HEK293 (cell line): ENCODE data around the gene DDX10.

ENCODE experiments used
- CTCF ChIA-PET: fragments of 350-600 bp; formaldehyde crosslinking; extraction: SDS; loops from one replicate; lab custom pipeline; 2021; ENCODE audit warnings: antibody characterized with exemption; lab: Yijun Ruan, JAX
- POLR2A ChIA-PET: fragments of 300-600 bp; formaldehyde crosslinking; extraction: SDS; loops from one replicate; lab custom pipeline; 2020; ENCODE audit warnings: antibody characterized with exemption, inconsistent platforms; lab: Yijun Ruan, JAX
- H3K27ac ChIP-seq: fragments of 200-500 bp; sonication (Bioruptor generic); 2 replicates; pipeline ENCODE4 v1.5.1; 2014; ENCODE audit warnings: low read depth, low read length, control low read depth, inconsistent platforms; ENCODE audit errors: extremely low read depth
- H3K36me3 ChIP-seq, 2 experiments: fragments of 200-500 bp in 1 of 2; sonication (Bioruptor generic) in 1 of 2; 1 replicate in 1 of 2; 2 replicates in 1 of 2; pipeline ENCODE4 v1.5.1; 2014 to 2017; ENCODE audit warnings: inconsistent platforms in 2 of 2, low read length in 2 of 2; ENCODE audit not compliant: control insufficient read depth in 2 of 2, insufficient read depth in 1 of 2
- H3K4me1 ChIP-seq: fragments of 200-500 bp; sonication (Bioruptor generic); 2 replicates; pipeline ENCODE4 v1.5.1; 2014; ENCODE audit warnings: mild to moderate bottlenecking, low read length, inconsistent platforms; ENCODE audit not compliant: control insufficient read depth, insufficient read depth
- H3K4me3 ChIP-seq: 2 replicates; pipeline ENCODE4 v1.5.1; 2011; ENCODE audit warnings: low read depth, mild to moderate bottlenecking, control low read depth, low read length, moderate library complexity
- H3K9me3 ChIP-seq: fragments of 200-500 bp; sonication (Bioruptor generic); 2 replicates; pipeline ENCODE4 v1.5.1; 2014; ENCODE audit warnings: low read depth, low read length, inconsistent platforms; ENCODE audit not compliant: control insufficient read depth, insufficient read depth
- KLF7 ChIP-seq: fragments of 450-650 bp; formaldehyde crosslinking; IDR thresholded peaks from 2 replicates; pipeline ENCODE4 v1.5.1; 2016; ENCODE audit warnings: missing biosample characterization, missing genetic modification characterization, borderline replicate concordance
- PATZ1 ChIP-seq: fragments of 450-650 bp; formaldehyde crosslinking; IDR thresholded peaks from 2 replicates; pipeline ENCODE4 v1.5.1; 2016; ENCODE audit warnings: missing biosample characterization, missing genetic modification characterization
- YY2 ChIP-seq: fragments of 450-650 bp; formaldehyde crosslinking; IDR thresholded peaks from 2 replicates; pipeline ENCODE4 v1.5.1; 2016; ENCODE audit warnings: missing biosample characterization, missing genetic modification characterization
- ZFP3 ChIP-seq: fragments of 450-650 bp; formaldehyde crosslinking; IDR thresholded peaks from 2 replicates; pipeline ENCODE4 v1.5.1; 2016; ENCODE audit warnings: low read depth, missing biosample characterization, missing genetic modification characterization
- ZNF121 ChIP-seq: fragments of 450-650 bp; formaldehyde crosslinking; IDR thresholded peaks from 2 replicates; pipeline ENCODE4 v1.5.1; 2016; ENCODE audit warnings: missing biosample characterization, missing genetic modification characterization
- ZNF214 ChIP-seq: fragments of 450-650 bp; formaldehyde crosslinking; IDR thresholded peaks from 2 replicates; pipeline ENCODE4 v1.5.1; 2017; ENCODE audit warnings: missing biosample characterization, mild to moderate bottlenecking, missing genetic modification characterization, borderline replicate concordance
- ZNF221 ChIP-seq: fragments of 450-650 bp; formaldehyde crosslinking; IDR thresholded peaks from 2 replicates; pipeline ENCODE4 v1.5.1; 2017; ENCODE audit warnings: missing biosample characterization, missing genetic modification characterization, borderline replicate concordance
- ZNF274 ChIP-seq, 2 experiments: fragments of 200-500 bp in 1 of 2; fragments of 450-650 bp in 1 of 2; sonication (Bioruptor generic) in 1 of 2; formaldehyde crosslinking in 1 of 2; IDR thresholded peaks; 2 replicates each; pipeline versions ENCODE4 v1.5.1 to v1.6.1; 2014 to 2016; ENCODE audit warnings: borderline replicate concordance in 1 of 2, inconsistent platforms in 1 of 2, low read length in 1 of 2, missing biosample characterization in 1 of 2, missing genetic modification characterization in 1 of 2
- ZNF488 ChIP-seq: fragments of 450-650 bp; formaldehyde crosslinking; IDR thresholded peaks from 2 replicates; pipeline ENCODE4 v1.5.1; 2016; ENCODE audit warnings: missing biosample characterization, missing genetic modification characterization
- ZNF548 ChIP-seq: fragments of 450-650 bp; formaldehyde crosslinking; IDR thresholded peaks from 2 replicates; pipeline ENCODE4 v1.5.1; 2016; ENCODE audit warnings: missing biosample characterization, missing genetic modification characterization
- ZNF629 ChIP-seq: fragments of 450-650 bp; formaldehyde crosslinking; IDR thresholded peaks from 2 replicates; pipeline ENCODE4 v1.5.1; 2017; ENCODE audit warnings: missing biosample characterization, missing genetic modification characterization
- ZNF677 ChIP-seq: fragments of 450-650 bp; IDR thresholded peaks from 2 replicates; pipeline ENCODE4 v1.5.0; 2018; ENCODE audit warnings: missing biosample characterization, mild to moderate bottlenecking, missing genetic modification characterization, moderate library complexity
- ZNF692 ChIP-seq: fragments of 450-650 bp; formaldehyde crosslinking; IDR thresholded peaks from 2 replicates; pipeline ENCODE4 v1.5.1; 2016; ENCODE audit warnings: missing biosample characterization, missing genetic modification characterization
- ZNF791 ChIP-seq: fragments of 450-650 bp; formaldehyde crosslinking; IDR thresholded peaks from 2 replicates; pipeline ENCODE4 v1.5.1; 2016; ENCODE audit warnings: missing biosample characterization, missing genetic modification characterization
- TF ChIP-seq, protein P1 (sequence below): fragments of 450-650 bp; formaldehyde crosslinking; IDR thresholded peaks from 2 replicates; pipeline ENCODE4 v1.5.1; 2016; ENCODE audit warnings: missing biosample characterization, missing genetic modification characterization
- TF ChIP-seq, protein P2 (sequence below): fragments of 450-650 bp; formaldehyde crosslinking; IDR thresholded peaks from 2 replicates; pipeline ENCODE4 v1.5.1; 2017; ENCODE audit warnings: missing biosample characterization, missing genetic modification characterization
- TF ChIP-seq, protein P3 (sequence below): fragments of 450-650 bp; IDR thresholded peaks from 2 replicates; pipeline ENCODE4 v1.5.1; 2018; ENCODE audit warnings: missing biosample characterization, missing genetic modification characterization
- TF ChIP-seq, protein P4 (sequence below): fragments of 450-650 bp; formaldehyde crosslinking; IDR thresholded peaks from 2 replicates; pipeline ENCODE4 v1.5.1; 2017; ENCODE audit warnings: missing biosample characterization, missing genetic modification characterization
- TF ChIP-seq, protein P5 (sequence below): fragments of 450-650 bp; formaldehyde crosslinking; IDR thresholded peaks from 2 replicates; pipeline ENCODE4 v1.5.1; 2016; ENCODE audit warnings: missing biosample characterization, missing genetic modification characterization, low read depth

DDX10 gene

DNA sequence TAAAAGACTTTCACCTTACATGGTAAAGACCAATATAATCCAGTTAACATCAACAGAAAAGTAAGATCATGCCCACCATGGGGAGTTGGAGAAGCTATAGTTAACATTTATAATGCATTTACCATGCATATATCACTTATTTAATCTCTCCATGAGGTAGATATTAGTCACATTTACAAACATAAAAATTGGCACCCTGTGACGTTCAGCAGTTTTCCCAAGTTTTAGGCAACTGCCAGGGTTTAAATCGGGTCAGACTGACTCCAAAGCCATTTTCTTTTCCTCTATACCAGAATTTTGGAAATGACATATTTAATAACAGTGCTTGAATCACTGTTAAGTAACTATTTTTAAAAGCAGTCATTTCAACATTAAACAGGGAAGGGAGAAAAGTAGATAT lies 266.3 kb downstream of the DDX10 start:
- H3K4me1 ChIP-seq = no peaks in the 10 kb centered on the region
- H3K9me3 ChIP-seq = no peaks in the 10 kb centered on the region
- TF ChIP-seq PATZ1 (tag by site-specific recombination) (no peak), ZNF791 (tag by site-specific recombination) (no peak), ZNF677 (no peak), KLF7 (tag by site-specific recombination) (no peak), ZNF221 (no peak), ZNF488 (tag by site-specific recombination) (no peak), ZNF214 (no peak), ZNF121 (no peak), ZNF692 (tag by site-specific recombination) (no peak)
- TF ChIP-seq, protein P1, sequence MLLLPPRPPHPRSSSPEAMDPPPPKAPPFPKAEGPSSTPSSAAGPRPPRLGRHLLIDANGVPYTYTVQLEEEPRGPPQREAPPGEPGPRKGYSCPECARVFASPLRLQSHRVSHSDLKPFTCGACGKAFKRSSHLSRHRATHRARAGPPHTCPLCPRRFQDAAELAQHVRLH = no peak
- ChIA-PET CTCF (interaction anchor here (0.6 kb wide), 1 partner anchor 11 kb away, joined by 3 read pairs; no protein-coding TSS in a partner anchor), POLR2A (no interaction called here)
- H3K36me3 ChIP-seq = no peaks in the 10 kb centered on the region
- no peak overlapping the region for H3K27ac ChIP-seq
- no peak overlapping the region for H3K4me3 ChIP-seq

DNA sequence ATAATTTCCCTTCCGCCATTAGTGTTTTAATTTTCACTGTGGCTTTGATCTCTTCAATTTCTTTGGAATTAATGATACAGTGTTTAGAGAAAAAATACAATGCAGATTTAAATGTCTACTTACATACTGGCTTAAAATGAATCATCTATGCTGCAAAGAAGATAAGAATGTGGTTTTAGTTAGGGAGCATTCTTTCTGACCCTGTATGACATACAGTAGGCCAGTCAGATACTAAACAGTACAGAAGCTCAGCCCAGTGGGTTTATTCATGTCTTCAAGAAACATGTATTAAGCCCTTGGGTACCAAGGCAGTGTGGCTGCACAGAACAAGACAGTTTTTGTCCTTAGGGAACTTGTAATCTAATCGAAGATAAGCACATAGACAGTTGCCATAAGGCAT lies 268.8 kb downstream of the DDX10 start:
- no peaks in the 10 kb centered on the region for H3K4me1 ChIP-seq
- no peak overlapping the region for H3K27ac ChIP-seq
- ChIA-PET POLR2A (no interaction called here), CTCF (interaction anchor here (0.7 kb wide), 1 partner anchor 8 kb away, joined by 3 read pairs; no protein-coding TSS in a partner anchor)
- H3K36me3 ChIP-seq = no peaks in the 10 kb centered on the region
- no peak overlapping the region for H3K4me3 ChIP-seq
- H3K9me3 ChIP-seq = no peaks in the 10 kb centered on the region
- TF ChIP-seq KLF7 (tag by site-specific recombination) (no peak), ZNF629 (no peak), YY2 (tag by site-specific recombination) (no peak), ZNF274 (IDR thresholded peaks at IDR 0.05; ENCODE audit: low read length) (no peak), ZNF274 (tag by site-specific recombination; IDR thresholded peaks at IDR 0.05; ENCODE audit: borderline replicate concordance) (no peak), ZNF548 (no peak), ZFP3 (tag by site-specific recombination) (no peak)
- TF ChIP-seq, protein P2, sequence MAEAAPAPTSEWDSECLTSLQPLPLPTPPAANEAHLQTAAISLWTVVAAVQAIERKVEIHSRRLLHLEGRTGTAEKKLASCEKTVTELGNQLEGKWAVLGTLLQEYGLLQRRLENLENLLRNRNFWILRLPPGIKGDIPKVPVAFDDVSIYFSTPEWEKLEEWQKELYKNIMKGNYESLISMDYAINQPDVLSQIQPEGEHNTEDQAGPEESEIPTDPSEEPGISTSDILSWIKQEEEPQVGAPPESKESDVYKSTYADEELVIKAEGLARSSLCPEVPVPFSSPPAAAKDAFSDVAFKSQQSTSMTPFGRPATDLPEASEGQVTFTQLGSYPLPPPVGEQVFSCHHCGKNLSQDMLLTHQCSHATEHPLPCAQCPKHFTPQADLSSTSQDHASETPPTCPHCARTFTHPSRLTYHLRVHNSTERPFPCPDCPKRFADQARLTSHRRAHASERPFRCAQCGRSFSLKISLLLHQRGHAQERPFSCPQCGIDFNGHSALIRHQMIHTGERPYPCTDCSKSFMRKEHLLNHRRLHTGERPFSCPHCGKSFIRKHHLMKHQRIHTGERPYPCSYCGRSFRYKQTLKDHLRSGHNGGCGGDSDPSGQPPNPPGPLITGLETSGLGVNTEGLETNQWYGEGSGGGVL (tag by site-specific recombination) = no peak
- TF ChIP-seq, protein P3, sequence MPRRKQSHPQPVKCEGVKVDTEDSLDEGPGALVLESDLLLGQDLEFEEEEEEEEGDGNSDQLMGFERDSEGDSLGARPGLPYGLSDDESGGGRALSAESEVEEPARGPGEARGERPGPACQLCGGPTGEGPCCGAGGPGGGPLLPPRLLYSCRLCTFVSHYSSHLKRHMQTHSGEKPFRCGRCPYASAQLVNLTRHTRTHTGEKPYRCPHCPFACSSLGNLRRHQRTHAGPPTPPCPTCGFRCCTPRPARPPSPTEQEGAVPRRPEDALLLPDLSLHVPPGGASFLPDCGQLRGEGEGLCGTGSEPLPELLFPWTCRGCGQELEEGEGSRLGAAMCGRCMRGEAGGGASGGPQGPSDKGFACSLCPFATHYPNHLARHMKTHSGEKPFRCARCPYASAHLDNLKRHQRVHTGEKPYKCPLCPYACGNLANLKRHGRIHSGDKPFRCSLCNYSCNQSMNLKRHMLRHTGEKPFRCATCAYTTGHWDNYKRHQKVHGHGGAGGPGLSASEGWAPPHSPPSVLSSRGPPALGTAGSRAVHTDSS (tag by site-specific recombination) = no peak
- TF ChIP-seq, protein P4, sequence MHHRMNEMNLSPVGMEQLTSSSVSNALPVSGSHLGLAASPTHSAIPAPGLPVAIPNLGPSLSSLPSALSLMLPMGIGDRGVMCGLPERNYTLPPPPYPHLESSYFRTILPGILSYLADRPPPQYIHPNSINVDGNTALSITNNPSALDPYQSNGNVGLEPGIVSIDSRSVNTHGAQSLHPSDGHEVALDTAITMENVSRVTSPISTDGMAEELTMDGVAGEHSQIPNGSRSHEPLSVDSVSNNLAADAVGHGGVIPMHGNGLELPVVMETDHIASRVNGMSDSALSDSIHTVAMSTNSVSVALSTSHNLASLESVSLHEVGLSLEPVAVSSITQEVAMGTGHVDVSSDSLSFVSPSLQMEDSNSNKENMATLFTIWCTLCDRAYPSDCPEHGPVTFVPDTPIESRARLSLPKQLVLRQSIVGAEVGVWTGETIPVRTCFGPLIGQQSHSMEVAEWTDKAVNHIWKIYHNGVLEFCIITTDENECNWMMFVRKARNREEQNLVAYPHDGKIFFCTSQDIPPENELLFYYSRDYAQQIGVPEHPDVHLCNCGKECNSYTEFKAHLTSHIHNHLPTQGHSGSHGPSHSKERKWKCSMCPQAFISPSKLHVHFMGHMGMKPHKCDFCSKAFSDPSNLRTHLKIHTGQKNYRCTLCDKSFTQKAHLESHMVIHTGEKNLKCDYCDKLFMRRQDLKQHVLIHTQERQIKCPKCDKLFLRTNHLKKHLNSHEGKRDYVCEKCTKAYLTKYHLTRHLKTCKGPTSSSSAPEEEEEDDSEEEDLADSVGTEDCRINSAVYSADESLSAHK (tag by site-specific recombination) = no peak
- TF ChIP-seq, protein P5, sequence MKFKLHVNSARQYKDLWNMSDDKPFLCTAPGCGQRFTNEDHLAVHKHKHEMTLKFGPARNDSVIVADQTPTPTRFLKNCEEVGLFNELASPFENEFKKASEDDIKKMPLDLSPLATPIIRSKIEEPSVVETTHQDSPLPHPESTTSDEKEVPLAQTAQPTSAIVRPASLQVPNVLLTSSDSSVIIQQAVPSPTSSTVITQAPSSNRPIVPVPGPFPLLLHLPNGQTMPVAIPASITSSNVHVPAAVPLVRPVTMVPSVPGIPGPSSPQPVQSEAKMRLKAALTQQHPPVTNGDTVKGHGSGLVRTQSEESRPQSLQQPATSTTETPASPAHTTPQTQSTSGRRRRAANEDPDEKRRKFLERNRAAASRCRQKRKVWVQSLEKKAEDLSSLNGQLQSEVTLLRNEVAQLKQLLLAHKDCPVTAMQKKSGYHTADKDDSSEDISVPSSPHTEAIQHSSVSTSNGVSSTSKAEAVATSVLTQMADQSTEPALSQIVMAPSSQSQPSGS (tag by site-specific recombination) = no peak
